ENCODE results near the gene DMBX1. TPM values are rescaled to one million over a fixed set of nuclear protein-coding genes. Genes with fewer than 3 reads are reported as not detected.
A peak's percentile ranks its signal among the peaks of the same experiment; 100 is the strongest.

DMBX1 gene
- total and polyA plus RNA-seq, 9 of the 15 experiments (the other 6 are each of a cell fraction or from before 2014, with no cell fraction given), result 0.25 to 4.3 (median 1.0) TPM

DNA sequence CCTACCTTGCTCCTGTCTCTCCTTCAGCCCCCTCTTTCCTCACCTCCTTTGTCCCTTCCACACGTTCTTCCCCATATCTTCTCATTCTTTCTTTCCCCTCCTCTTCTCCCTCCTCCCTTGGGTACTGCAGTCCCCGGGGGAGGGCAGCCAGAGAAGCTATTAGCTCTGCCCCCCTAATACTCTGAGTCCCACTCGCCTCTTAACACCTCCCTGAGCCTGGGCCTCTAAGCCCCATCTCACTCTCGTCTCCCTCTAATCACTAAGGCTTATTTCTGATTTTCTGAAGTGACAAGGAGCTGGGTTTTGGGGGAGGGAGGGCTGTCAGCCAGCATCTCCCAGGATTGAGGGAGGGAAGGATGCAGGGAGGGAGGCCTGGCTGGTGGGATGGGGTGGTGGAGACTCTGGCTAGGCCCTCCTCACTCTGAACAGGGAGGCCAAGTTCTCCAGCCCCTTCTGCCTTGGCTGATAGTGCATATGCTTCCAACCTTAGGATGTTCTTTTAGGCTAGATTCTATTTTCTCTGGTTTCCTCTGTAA lies 25.6 kb upstream of the DMBX1 start:
- no peak for ATAC-seq
- H2AFZ ChIP-seq (ENCODE audit: low read depth, low read length), result no peak overlapping the region
- CTCF ChIA-PET (ENCODE audit: low intra/inter-chr PET ratio), result interaction anchor here (1.1 kb wide), 1 partner anchor 13 kb away, joined by 3 read pairs; no protein-coding TSS in a partner anchor
- H3K9ac ChIP-seq (ENCODE audit: insufficient read depth in 1 of 2, low read depth in 2 of 2, low read length in 2 of 2), result peak overlapping the region in 1 of 2 experiments; percentile 14; a peak in 1 of 4 replicates
- H3K9me3 ChIP-seq (replicated peaks; ENCODE audit: control insufficient read depth, insufficient read depth, low read depth, low read length), result no peaks in the 10 kb centered on the region
- H3K27me3 ChIP-seq (ENCODE audit: control insufficient read depth in 2 of 2, insufficient read depth in 2 of 2, low read length in 2 of 2), result peaks cover 0 to 16% of the 10 kb centered on the region in 2 experiments; a peak in 3 of 5 replicates
- H3K36me3 ChIP-seq (ENCODE audit: control insufficient read depth, insufficient read depth, low read length), result no peaks in the 10 kb centered on the region
- no peak for DNase-seq (ENCODE audit: extremely low read depth in 1 of 4, low spot score in 3 of 4)
- no peak overlapping the region for H3K4me2 ChIP-seq (ENCODE audit: insufficient read depth, low read length)
- no peaks in the 10 kb centered on the region for H3K9me1 ChIP-seq (ENCODE audit: control insufficient read depth, insufficient read depth, low read length)
- no peaks in the 10 kb centered on the region for H4K20me1 ChIP-seq (replicated peaks; ENCODE audit: control insufficient read depth, insufficient read depth, low read length)
- no peak for FAIRE-seq
- H3K27ac ChIP-seq (ENCODE audit: extremely low read depth, low read depth, low read length), result no peak overlapping the region
- no peaks in the 10 kb centered on the region for H3K79me2 ChIP-seq (ENCODE audit: control insufficient read depth, insufficient read depth, low read length)
- in situ Hi-C loops (cut with MboI), result no loop called here
- POLR2A ChIA-PET, result interaction anchor here (1.1 kb wide), 1 partner anchor 30 kb away, joined by 5 read pairs; no protein-coding TSS in a partner anchor
- intact Hi-C loops (cut with micrococcal nuclease), result no loop called here
- no peak overlapping the region for H3K4me3 ChIP-seq
- BruUV-seq (replicated peaks), result no TSS peak
- H3K4me1 ChIP-seq (replicated peaks in 1 of 2; ENCODE audit: control insufficient read depth in 2 of 2, insufficient read depth in 2 of 2, low read length in 2 of 2), result peaks cover 15 to 33% of the 10 kb centered on the region in 2 experiments; a peak in 4 of 5 replicates
- TF ChIP-seq ZNF589 (CRISPR knock-in tag; IDR thresholded peaks at IDR 0.05; ENCODE audit: low read depth) (no peak), OTX1 (CRISPR knock-in tag; IDR thresholded peaks at IDR 0.05) (0 out of 2 replicates have a peak, but pooled peaks have one; percentile 27)
- TF ChIP-seq, protein P1, sequence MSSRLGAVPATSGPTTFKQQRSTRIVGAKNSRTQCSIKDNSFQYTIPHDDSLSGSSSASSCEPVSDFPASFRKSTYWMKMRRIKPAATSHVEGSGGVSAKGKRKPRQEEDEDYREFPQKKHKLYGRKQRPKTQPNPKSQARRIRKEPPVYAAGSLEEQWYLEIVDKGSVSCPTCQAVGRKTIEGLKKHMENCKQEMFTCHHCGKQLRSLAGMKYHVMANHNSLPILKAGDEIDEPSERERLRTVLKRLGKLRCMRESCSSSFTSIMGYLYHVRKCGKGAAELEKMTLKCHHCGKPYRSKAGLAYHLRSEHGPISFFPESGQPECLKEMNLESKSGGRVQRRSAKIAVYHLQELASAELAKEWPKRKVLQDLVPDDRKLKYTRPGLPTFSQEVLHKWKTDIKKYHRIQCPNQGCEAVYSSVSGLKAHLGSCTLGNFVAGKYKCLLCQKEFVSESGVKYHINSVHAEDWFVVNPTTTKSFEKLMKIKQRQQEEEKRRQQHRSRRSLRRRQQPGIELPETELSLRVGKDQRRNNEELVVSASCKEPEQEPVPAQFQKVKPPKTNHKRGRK (tag; IDR thresholded peaks at IDR 0.05), result 0 out of 2 replicates have a peak, but pooled peaks have one; percentile 7
- 24% methylated on average over 4 of the region's 4 CpGs for WGBS (ENCODE audit: insufficient coverage, low coverage, missing lambda C conversion rate)
